SJCRH30 (cell line): ENCODE measurements around the gene DNAJC5G. TPM values are rescaled to one million over a fixed set of nuclear protein-coding genes. Genes with fewer than 3 reads are reported as not detected.
"Not testable (repeated sequence)": the region's sequence is repeated elsewhere in the genome, so short reads cannot be mapped to it uniquely, and the experiment has no call there.

ENCODE experiments used
- DNase-seq, 2 experiments: peaks; one replicate each; pipeline ENCODE4 v3.0.0-alpha.2; 2015 to 2020
- H3K27ac ChIP-seq: fragments of 250-450 bp; sonication (Bioruptor Pico); 2 replicates; pipeline ENCODE4 v1.5.1; 2020; ENCODE audit warnings: mild to moderate bottlenecking, moderate library complexity
- H3K27me3 ChIP-seq: fragments of 250-450 bp; sonication (Bioruptor Pico); 2 replicates; pipeline ENCODE4 v1.5.1; 2020; ENCODE audit warnings: mild to moderate bottlenecking, moderate library complexity
- H3K36me3 ChIP-seq: fragments of 250-450 bp; sonication (Bioruptor Pico); 2 replicates; pipeline ENCODE4 v1.5.1; 2020; ENCODE audit warnings: mild to moderate bottlenecking, moderate library complexity
- H3K4me1 ChIP-seq: fragments of 250-450 bp; sonication (Bioruptor Pico); 2 replicates; pipeline ENCODE4 v1.5.1; 2020; ENCODE audit warnings: mild to moderate bottlenecking, moderate library complexity
- H3K4me3 ChIP-seq: fragments of 250-450 bp; sonication (Bioruptor Pico); 2 replicates; pipeline ENCODE4 v1.5.1; 2020; ENCODE audit warnings: mild to moderate bottlenecking, moderate library complexity
- H3K9me3 ChIP-seq: fragments of 250-450 bp; sonication (Bioruptor Pico); replicated peaks from 2 replicates; pipeline ENCODE4 v1.5.1; 2020; ENCODE audit warnings: mild to moderate bottlenecking, moderate library complexity
- total RNA-seq: library from RNA; depleted of rRNA; stranded (reverse); fragments of >200 nt; shearing (Covaris generic); gene quantifications from 2 replicates; pipeline ENCODE4 v1.2.3, GENCODE V29; 2014

Gene DNAJC5G
- total RNA-seq, 1 experiment from 2014 or later = not detected

DNA sequence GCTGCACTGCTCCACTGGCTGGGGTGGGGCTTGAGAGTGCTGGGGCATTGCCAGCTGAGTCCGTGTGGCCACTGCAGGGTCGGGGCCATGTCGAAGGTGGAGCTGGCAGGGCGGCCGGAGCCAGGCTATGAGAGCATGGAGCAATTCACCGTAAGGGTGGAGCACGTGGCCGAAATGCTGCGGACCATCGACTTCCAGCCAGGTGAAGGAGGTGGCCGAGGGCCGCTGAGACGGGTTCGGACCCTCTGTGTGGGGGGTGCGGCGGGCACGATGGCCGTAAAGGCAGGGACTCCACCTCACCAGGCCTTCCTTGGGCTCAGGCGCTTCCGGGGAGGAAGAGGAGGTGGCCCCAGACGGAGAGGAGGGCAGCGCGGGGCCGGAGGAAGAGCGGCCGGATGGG is 30.9 kb downstream of the DNAJC5G start:
- DNase-seq = no peak
- peaks cover 4% of the 10 kb centered on the region; the same call in 1 of the 2 replicates for H3K36me3 ChIP-seq
- no peaks in the 10 kb centered on the region for H3K9me3 ChIP-seq
- no peaks in the 10 kb centered on the region for H3K27me3 ChIP-seq
- H3K27ac ChIP-seq = no peak overlapping the region
- no peaks in the 10 kb centered on the region; the same call in 1 of the 2 replicates for H3K4me1 ChIP-seq
- H3K4me3 ChIP-seq = no peak overlapping the region

- no peaks in the 10 kb centered on the region; the same call in 1 of the 2 replicates for H3K4me1 ChIP-seq
- H3K36me3 ChIP-seq = peaks cover 4% of the 10 kb centered on the region; the same call in 1 of the 2 replicates
- H3K27me3 ChIP-seq = no peaks in the 10 kb centered on the region
- no peak overlapping the region for H3K4me3 ChIP-seq
- H3K9me3 ChIP-seq = no peaks in the 10 kb centered on the region
- H3K27ac ChIP-seq = no peak overlapping the region
- no peak for DNase-seq
Observed at GRCh38 chr2:27306573-27307286, 31.5 kb downstream of the DNAJC5G start.

GRCh38 chr2:27307287-27307544 is 32.0 kb downstream of the DNAJC5G start:
- Histone ChIP-seq H3K36me3 (peaks cover 4% of the 10 kb centered on the region; the same call in 1 of the 2 replicates), H3K27me3 (no peaks in the 10 kb centered on the region), H3K9me3 (no peaks in the 10 kb centered on the region), H3K4me1 (no peaks in the 10 kb centered on the region; the same call in 1 of the 2 replicates), H3K27ac (no peak overlapping the region), H3K4me3 (no peak overlapping the region)
- no peak for DNase-seq

DNA sequence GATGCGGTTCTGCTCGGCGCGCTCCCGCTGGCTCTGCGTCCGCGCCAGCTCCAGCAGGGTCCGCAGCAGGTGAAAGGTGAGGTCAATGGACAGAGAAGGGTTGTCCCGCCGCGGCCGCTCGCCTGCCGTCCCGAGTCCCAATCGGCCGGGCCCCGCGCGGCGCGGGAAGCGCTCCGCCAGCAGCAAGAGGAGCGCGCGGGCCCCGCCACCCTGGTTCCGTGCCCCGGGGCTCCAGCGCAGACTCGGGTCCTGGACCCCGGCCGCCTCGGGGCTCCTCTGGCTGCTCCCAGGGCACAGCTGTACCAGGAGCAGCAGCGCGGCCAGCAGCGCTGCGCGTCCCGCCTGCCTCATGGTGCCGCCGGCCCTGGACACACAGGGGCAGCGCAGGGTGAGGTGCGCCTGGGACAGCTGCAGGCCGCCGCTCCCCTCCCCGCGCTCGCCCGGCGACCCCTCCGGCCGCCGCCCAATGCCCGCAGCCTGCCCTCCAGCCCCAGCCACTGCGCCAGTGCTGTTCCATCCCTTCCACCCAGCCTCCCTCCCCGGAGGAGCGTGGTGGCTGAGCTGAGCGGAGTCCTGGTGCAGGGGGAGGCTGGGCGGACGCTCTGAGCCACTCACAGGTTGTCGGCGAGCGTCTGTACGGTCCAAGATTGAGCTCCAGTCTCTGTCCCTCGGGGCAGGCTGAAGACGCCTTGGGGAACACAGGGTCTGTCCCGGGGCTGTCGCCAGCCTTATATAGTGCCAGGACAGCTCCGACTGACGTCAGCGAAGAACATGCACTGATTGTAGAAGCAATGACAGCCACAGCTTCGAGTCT is 32.5 kb downstream of the DNAJC5G start:
- H3K9me3 ChIP-seq = no peaks in the 10 kb centered on the region
- H3K36me3 ChIP-seq = peaks cover 4% of the 10 kb centered on the region; the same call in 1 of the 2 replicates
- H3K27ac ChIP-seq = no peak overlapping the region
- H3K4me1 ChIP-seq = no peaks in the 10 kb centered on the region; the same call in 1 of the 2 replicates
- no peak overlapping the region for H3K4me3 ChIP-seq
- no peak for DNase-seq
- H3K27me3 ChIP-seq = no peaks in the 10 kb centered on the region

- Histone ChIP-seq H3K9me3 (no peaks in the 10 kb centered on the region), H3K27ac (no peak within 1 kb of the TSS), H3K4me1 (no peaks in the 10 kb centered on the region; the same call in 1 of the 2 replicates), H3K4me3 (no peak within 1 kb of the TSS), H3K27me3 (no peaks in the 10 kb centered on the region), H3K36me3 (peaks cover 4% of the 10 kb centered on the region; the same call in 1 of the 2 replicates)
- DNase-seq = peak; percentile 30 to 33
Observed at GRCh38 chr2:27308359-27308881, 33.2 kb downstream of the DNAJC5G start, which contains the start of gene UCN. UCN (minus strand) TSS chr2:27308445; CDS start chr2:27307895, 550 bp downstream.

DNA sequence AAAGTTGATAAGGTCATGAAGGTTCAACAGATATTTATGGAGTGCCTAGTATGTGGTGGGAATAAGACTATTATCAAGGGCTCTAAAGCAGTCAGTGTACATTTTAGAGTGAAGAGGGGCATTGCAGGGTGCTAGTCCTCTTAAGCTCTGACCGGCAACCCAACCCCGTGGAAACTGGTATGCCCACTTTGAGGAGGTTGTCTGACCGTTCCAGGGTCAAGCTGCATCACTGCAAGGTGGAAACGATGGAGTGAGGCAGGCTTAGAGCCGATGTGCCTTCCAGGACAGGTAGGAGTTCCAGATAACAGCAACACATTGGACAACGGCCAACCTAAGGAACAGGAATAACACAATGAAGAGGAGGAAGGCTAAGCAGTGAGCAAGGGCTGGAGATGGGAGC is 34.4 kb downstream of the DNAJC5G start:
- Histone ChIP-seq H3K9me3 (no peaks in the 10 kb centered on the region), H3K36me3 (peaks cover 4% of the 10 kb centered on the region; the same call in 1 of the 2 replicates), H3K27ac (no peak overlapping the region), H3K4me3 (no peak overlapping the region), H3K27me3 (no peaks in the 10 kb centered on the region), H3K4me1 (no peaks in the 10 kb centered on the region)
- no peak for DNase-seq

DNA sequence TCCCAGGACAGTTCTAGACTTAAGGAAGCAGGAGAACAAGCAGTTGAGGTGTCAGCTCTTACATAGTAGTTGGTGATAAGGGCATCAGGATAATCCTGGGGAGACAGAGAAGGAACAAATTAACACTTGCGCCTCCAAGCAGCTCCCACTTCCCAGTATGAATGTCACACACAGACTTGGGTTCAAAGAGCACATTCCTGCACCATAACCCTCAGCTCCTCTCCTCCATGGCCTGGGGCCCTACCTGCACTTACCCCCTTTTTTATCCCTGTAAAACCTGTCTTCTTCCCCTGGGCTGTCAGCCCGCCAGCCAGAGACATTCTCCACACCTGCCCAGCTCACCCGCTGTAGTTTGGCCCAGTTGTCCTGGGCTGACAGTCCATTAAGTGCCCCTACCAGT is 36.9 kb downstream of the DNAJC5G start:
- H3K9me3 ChIP-seq = no peaks in the 10 kb centered on the region
- no peaks in the 10 kb centered on the region for H3K4me1 ChIP-seq
- H3K4me3 ChIP-seq = no peak overlapping the region
- no peak overlapping the region for H3K27ac ChIP-seq
- no peaks in the 10 kb centered on the region for H3K27me3 ChIP-seq
- peaks cover 4% of the 10 kb centered on the region; the same call in 1 of the 2 replicates for H3K36me3 ChIP-seq
- DNase-seq = no peak

DNA sequence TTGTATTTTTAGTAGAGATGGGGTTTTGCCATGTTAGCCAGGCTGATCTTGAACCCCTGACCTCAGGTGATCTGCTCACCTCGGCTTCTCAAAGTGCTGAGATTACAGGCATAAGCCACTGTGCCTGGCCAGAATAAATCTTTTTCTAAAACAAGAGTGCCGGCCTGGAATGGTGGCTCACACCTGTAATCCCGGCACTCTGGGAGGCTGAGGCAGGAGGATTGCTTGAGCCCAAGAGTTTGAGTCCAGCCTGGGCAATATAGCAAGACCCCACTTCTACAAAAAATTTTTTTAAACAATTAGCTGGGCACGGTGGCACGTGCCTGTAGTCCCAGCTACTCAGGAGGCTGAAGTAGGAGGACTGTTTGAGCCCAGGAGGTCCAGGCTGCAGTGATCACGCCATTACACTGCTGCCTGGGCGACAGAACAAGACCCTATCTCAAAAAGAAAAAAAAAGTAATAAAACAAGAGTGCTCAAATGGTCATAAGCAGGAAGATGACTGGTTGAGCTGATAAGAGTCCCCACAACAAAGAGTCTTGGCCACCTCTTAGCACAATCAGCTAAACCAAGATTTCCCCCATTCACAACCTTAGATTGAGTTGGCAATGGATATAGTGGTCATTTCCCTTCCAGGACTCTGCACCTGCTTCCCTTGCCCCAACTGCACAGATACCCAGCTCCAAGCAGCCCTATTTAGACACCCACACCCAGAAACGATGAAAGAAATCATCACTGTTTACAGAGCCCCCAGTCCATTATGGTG is 38.8 kb downstream of the DNAJC5G start:
- H3K27ac ChIP-seq = no peak overlapping the region
- no peaks in the 10 kb centered on the region for H3K36me3 ChIP-seq
- H3K9me3 ChIP-seq = no peaks in the 10 kb centered on the region
- no peaks in the 10 kb centered on the region for H3K4me1 ChIP-seq
- H3K27me3 ChIP-seq = no peaks in the 10 kb centered on the region
- no peak overlapping the region for H3K4me3 ChIP-seq
- DNase-seq = no peak

DNA sequence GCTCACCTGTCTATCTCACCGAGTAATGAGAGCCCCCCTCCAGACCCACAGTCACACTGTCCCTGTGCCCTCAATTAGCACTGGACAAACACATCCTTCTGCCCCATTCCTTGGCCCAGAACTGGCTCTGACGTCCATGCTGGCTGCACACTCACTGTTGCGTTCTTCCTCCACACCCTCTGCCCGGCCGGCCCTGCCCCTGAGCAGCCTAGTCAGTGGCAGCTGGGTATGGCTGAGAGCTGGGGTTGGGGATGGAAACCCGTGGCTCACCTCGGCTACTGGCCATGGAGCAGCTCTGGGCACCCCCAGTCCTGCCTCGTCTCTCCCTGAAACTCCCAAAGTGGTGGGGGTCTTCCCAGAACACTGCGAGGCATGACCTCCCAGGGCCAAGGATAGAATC is 39.5 kb downstream of the DNAJC5G start:
- H3K27me3 ChIP-seq = no peaks in the 10 kb centered on the region
- H3K4me3 ChIP-seq = no peak overlapping the region
- no peaks in the 10 kb centered on the region for H3K9me3 ChIP-seq
- H3K27ac ChIP-seq = no peak overlapping the region
- H3K4me1 ChIP-seq = no peaks in the 10 kb centered on the region
- no peaks in the 10 kb centered on the region for H3K36me3 ChIP-seq
- DNase-seq = no peak

GRCh38 chr2:27315122-27315521 is 39.9 kb downstream of the DNAJC5G start:
- DNase-seq = no peak
- Histone ChIP-seq H3K9me3 (no peaks in the 10 kb centered on the region), H3K27me3 (no peaks in the 10 kb centered on the region), H3K27ac (no peak overlapping the region), H3K36me3 (no peaks in the 10 kb centered on the region), H3K4me3 (no peak overlapping the region), H3K4me1 (no peaks in the 10 kb centered on the region)

GRCh38 chr2:27316655-27317412 is 41.6 kb downstream of the DNAJC5G start:
- Histone ChIP-seq H3K27ac (no peak overlapping the region), H3K4me3 (no peak overlapping the region), H3K4me1 (peaks cover 12% of the 10 kb centered on the region; the same call in 1 of the 2 replicates), H3K27me3 (no peaks in the 10 kb centered on the region), H3K36me3 (no peaks in the 10 kb centered on the region), H3K9me3 (no peaks in the 10 kb centered on the region)
- no peak for DNase-seq

- H3K27ac ChIP-seq, H3K36me3 ChIP-seq, H3K9me3 ChIP-seq, H3K4me3 ChIP-seq, H3K27me3 ChIP-seq, DNase-seq: not testable (repeated sequence)
- peaks cover 19% of the 10 kb centered on the region; the same call in 1 of the 2 replicates for H3K4me1 ChIP-seq
Observed at GRCh38 chr2:27319839-27320238, 44.6 kb downstream of the DNAJC5G start.

DNA sequence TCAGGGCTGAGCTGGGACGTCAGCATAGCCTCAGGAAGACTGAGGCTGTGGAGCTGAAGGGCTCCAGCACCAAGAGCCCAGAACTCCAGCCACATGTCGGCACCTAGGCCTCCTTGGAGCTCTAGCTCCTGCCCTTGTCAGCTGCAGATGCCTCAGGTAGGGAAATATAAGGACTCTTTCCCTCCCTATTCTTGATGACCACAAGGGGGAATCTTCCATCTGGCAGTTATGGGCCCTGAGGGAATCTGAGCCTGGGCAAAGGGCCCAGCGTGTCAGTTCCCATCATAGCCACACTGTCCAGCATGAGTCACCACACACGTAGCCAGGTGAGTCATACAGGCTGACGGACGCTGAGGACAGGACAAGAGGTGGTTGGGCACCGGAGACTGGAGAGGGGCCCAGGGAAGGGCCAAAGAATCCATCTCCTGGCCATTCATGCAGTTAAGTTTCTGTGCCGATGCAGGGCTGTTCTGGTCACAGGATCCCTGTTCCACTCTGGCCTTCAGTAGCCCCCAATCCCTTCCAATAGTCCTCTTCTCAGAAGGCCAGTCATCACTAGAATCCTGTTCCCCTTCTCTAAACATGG is 45.8 kb downstream of the DNAJC5G start:
- H3K4me1 ChIP-seq = peaks cover 19% of the 10 kb centered on the region; the same call in 1 of the 2 replicates
- no peak overlapping the region for H3K4me3 ChIP-seq
- no peak overlapping the region for H3K27ac ChIP-seq
- H3K9me3 ChIP-seq = no peaks in the 10 kb centered on the region
- peak; percentile 71 to 75 for DNase-seq
- peaks cover 3% of the 10 kb centered on the region; the same call in 1 of the 2 replicates for H3K36me3 ChIP-seq
- no peaks in the 10 kb centered on the region for H3K27me3 ChIP-seq
